ENCODE results near the gene DGKH. TPM values are rescaled to one million over a fixed set of nuclear protein-coding genes. Genes with fewer than 3 reads are reported as not detected.
"Not testable (repeated sequence)": the region's sequence is repeated elsewhere in the genome, so short reads cannot be mapped to it uniquely, and the experiment has no call there.

Gene DGKH
- total RNA-seq, 2 donors from 2014 or later, result 4.0 to 8.8 TPM

DNA sequence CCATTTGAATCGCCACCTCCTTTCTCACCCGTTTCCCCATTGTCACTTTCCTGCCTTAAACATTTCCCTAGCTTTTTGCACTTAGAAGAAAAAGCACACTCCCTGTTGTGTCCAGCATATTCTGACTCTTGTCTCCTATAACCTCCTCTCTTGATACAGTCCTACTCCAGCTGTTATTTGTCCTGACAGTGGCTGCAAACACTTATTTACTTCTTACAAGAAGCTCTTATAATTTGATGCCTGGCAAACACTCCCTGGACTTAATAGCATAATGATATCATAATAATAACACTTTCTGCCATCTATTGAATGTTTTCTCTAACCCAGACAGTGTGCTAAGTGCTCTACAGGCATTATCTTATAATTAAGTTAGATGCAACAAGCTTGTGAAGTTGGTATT, 76.6 kb downstream of the DGKH start:
- DNase-seq (no peak), ATAC-seq (no peak)
- intact Hi-C loops (cut with DNase I), result no loop called here

DNA sequence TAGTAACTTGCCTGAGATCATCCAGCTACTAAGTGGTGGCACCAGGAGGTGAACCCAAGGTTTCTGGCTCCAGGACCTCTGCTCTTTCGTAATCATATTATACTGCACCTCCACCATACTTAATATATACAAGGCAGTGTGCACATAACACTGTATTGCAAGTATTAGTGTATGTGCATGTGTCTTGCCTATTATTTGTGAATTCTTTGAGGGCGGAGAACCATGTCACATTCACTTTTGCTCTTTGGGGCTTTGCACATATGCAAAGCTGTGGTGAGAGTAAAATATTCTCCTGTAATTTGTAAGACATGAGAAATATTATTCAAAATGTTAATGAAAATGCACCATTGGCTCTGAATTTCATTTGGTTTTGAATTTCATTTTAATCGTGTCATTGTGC, 78.6 kb downstream of the DGKH start:
- DNase-seq (no peak), ATAC-seq (no peak)
- intact Hi-C loops (cut with DNase I), result no loop called here

DNA sequence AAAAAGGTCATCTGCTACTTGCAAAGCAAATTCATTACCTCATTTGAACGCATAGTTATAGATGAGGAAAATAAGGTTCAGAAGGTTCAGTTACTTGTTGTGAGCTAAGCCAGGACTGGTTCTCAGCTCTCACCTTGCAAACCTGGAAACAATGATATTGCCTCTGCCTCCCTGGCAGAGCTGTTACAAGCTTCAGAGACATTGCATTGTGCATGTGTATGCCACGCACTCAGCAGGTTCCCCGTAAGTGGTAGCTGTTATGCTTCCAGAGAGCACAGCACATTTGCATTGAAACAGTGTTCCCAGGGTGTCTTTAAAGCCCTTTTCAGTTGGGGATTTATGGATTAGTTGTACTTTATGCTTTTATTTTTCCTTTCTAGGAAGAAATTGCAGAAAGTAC, 80.6 kb downstream of the DGKH start:
- intact Hi-C loops (cut with DNase I), result no loop called here
- DNase-seq (no peak), ATAC-seq (no peak)

DNA sequence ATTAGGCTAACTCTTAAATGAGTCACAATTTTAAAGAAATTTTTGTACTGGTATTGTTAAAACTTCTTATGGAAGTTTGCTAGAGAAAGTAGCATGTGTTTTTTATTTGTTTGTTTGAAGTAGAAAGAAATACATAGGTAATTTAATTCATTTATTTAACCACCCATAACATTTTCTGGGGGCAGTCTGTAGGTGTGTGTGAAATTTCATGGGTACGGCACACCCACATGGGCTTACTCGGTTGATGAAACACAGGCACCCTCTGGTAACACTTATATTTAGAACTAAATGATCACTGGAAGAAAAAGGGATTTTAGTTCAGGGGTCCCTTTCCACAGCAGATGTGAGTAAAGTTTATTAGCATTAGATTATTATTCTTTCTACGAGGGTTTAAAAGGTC, 88.1 kb downstream of the DGKH start:
- intact Hi-C loops (cut with DNase I), result no loop called here
- no peak for ATAC-seq
- no peak for DNase-seq

DNA sequence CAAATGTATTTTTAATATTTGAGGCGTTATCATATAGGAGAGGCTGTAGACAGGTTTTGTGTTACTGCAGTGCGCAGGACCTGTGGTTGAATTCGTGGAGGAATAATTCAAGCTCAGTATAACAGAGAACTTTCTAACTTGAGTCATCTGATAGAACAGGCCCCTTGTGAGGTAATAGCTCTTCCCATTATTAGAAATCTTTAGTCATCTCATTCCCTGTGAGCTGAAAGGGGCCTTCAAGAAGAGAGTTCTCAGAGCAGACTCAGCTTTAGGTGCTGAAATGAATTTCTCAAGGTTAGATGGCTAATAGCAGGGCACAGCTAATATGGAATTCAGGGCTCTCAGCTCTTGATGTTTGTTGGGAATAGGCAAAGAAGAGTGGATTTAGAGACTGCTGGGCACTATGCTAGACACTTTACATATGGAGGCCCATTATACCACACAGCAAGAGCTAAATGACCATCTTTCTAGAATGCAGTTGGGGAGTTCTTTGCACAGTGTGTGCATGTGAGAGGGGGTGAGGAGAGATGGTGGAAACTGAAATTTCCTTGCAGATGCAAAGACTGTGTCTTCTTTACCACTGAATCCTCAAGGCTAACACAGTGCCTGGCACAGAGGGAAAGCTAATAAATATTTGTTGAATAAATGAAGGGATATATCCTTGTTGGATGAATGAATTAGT, 89.5 kb downstream of the DGKH start:
- no peak for ATAC-seq
- DNase-seq, result no peak
- intact Hi-C loops (cut with DNase I), result no loop called here

DNA sequence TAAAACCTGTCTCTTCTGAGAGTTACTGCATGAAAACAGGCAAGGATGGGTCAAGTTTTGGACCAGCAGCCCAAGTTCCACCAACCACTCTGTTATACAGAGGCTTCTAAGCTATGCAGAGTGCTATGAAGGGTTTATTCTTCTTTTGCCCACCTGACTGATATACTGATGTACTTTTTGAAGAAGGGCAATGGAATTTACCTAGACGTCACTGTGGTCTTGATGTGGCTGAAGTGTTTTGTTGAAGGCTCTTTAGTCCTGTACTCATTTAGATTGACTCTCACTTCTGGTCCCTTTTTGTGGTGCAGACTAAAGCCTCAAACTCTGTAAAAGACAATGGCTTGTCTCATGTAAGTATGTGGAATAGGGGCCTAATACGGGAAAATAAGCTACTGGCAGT, 92.0 kb downstream of the DGKH start:
- intact Hi-C loops (cut with DNase I), result no loop called here
- DNase-seq (no peak), ATAC-seq (no peak)

DNA sequence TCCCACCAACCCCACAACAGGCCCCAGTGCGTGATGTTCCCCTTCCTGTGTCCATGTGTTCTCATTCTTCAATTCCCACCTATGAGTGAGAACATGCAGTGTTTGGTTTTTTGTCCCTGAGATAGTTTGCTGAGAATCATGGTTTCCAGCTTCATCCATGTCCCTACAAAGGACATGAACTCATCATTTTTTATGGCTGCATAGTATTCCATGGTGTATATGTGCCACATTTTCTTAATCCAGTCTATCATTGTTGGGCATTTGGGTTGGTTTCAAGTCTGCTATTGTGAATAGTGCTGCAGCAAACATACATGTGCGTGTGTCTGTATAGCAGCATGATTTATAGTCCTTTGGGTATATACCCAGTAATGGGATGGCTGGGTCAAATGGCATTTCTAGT, 92.6 kb downstream of the DGKH start:
- intact Hi-C loops (cut with DNase I); ATAC-seq; DNase-seq: not testable (repeated sequence)

DNA sequence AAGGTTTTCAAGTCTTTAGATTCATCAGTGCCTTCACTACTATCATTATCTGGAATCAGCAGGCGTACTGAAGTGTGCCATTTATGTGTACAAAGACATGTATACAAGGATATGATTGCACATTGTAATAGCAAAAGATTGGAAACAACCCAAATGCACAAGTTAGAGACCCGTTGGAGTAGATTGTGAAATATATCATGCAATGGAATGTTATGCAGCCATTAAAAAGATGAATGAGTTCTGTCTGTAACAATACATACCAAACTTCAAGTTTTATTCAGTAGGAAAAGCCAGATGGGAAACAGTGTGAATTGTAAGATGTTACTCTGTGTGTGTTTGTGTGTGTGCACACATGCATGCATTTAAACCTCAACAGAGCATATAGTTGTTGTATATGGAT, 97.9 kb downstream of the DGKH start:
- ATAC-seq (no peak), DNase-seq (no peak)
- intact Hi-C loops (cut with DNase I), result no loop called here

DNA sequence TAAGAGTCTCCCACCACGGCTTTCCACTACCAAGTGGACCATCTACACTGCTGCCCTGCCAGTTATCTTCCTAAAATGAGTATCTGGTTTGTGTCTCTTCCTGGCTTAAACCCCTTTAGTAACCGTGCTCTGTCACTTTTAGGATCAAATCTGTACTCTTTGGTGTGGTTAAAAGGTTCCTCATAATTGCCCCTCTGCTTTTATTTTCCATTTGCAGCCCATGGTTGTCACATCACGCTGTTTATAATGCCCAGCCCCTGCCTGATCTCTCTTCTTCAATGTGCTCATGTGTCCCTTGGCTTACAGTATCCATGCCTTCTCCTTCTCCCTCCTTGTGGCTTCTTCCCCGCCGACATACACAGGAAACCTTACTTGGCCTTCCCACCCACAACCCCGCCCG, 100.1 kb downstream of the DGKH start:
- ATAC-seq (no peak), DNase-seq (no peak)
- intact Hi-C loops (cut with DNase I), result no loop called here

DNA sequence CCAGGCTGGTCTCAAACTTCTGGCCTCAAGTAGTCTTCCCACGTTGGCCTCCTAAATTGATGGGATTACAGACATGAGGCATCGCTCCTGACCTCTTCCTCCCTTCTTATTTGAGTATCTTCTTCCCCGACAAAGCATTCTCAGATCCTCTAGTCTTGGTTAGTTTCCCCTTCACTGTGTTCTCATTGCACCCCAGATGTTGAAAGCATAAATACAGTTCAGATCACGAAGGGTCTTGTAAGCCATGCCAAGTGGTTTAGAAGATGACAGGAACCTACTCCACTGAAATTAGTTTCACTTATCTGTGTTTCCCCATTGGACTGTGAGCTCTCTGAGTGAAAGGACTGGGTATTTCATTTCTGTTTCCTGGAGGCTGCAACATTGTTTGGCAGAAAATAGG, 100.7 kb downstream of the DGKH start:
- ATAC-seq (no peak), DNase-seq (no peak)
- intact Hi-C loops (cut with DNase I), result no loop called here

DNA sequence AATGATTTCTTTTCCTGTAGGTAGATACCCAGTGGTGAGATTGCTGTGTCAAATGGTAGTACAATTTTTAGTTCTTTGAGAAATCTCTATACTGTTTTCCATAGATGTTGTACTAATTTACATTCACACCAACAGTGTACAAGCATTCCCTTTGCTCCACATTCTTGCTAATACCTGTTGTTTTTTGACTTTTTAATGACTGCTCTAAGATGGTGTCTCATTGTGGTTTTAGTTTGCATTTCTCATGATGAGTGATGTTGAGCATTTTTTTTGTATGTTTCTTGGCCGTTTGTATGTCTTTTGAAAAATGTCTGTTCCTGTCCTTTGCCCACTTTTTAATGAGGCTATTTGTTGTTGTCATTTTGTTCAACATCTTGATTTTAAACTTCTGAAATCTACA, 103.3 kb downstream of the DGKH start:
- intact Hi-C loops (cut with DNase I), result no loop called here
- ATAC-seq, result no peak
- no peak for DNase-seq

DNA sequence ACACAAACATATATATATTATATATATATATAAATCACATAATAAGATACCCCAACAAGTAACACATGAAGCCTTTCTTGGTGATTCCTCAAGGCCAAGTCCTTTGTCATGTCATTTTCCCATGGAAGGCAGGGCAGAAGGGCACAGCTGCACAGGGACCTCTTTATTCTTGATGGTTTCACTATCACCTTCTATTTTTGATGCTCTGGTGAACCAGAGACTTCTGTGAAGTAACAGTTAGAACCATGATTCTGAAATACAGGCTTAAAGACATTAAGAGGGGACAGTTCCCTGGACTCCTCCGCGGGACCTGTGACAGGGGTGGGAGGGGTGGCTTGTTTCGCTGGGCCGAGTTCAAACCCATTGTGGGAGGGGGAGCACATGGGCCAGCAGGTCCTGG, 104.0 kb downstream of the DGKH start:
- ATAC-seq (no peak), DNase-seq (no peak)
- intact Hi-C loops (cut with DNase I), result no loop called here

DNA sequence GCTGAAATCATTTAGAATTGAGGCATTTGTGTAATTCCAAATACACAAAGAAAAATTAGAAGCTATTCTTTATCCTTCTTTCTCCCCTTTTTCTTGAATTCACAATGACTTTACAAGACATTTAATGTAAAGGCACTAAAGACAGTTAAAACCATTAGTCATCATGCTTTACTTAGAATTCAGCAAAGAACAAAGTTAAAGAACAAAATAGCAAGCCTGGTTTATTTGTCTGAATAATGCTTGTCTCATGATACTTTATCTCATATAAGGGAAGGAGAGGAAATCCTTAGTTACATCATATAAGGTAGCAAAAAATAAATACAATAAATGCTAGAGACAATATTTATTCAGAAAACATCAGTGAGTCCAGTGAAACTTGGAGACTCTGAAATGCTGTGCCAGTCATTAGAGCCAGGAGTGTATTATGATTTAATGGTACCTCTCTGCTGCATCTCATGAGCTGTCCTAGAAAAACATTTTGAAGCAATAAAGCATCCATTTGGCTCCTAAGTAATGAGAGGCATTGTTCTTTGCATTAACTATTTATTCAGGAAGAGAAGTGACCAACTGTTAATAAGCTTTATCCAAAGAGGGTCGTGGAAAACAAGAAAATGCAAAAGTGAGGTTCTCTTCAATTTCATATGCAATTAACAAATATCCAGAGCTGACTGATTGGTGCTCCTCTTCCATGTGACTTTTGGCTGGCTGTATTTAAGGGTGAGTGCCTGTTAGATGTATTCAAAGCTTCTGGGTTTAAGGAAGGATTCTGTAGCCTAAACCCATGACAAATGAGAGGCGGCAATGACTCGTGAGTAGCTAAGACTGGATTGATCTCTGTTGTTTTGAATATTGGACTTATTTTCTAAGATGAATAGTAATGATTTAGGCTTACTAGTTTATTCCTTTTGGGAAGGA, 105.0 kb downstream of the DGKH start:
- intact Hi-C loops (cut with DNase I), result no loop called here
- ATAC-seq, result no peak
- DNase-seq, result no peak

DNA sequence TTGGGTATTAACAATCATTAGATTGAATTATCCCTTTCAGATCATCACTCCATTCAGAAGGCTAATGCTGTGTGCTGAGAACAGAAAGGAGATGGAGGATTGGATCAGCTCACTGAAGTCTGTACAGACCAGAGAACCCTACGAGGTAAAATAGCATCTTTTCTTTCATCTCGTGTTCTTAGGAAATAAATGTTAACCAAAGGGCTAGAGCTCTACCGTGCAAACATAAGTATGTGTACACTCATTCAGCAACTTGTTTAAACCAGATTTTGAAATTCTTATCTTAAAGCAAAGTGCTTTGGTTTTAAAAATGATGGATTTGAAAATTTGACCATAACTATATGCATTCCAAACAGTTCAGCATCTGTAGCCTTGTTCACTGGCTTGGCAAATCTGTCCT, 106.8 kb downstream of the DGKH start:
- ATAC-seq, result no peak
- intact Hi-C loops (cut with DNase I), result no loop called here

DNA sequence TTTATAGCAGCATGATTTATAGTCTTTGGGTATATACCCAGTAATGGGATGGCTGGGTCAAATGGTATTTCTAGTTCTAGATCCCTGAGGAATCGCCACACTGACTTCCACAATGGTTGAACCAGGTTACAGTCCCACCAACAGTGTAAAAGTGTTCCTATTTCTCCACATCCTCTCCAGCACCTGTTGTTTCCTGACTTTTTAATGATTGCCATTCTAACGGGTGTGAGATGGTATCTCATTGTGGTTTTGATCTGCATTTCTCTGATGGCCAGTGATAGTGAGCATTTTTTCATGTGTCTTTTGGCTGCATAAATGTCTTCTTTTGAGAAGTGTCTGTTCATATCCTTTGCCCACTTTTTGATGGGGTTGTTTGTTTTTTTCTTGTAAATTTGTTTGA, 114.9 kb downstream of the DGKH start:
- intact Hi-C loops (cut with DNase I); DNase-seq; ATAC-seq: not testable (repeated sequence)

More for the DNA sequence above, 106.8 kb downstream of the DGKH start:
- no peak for DNase-seq

DNA sequence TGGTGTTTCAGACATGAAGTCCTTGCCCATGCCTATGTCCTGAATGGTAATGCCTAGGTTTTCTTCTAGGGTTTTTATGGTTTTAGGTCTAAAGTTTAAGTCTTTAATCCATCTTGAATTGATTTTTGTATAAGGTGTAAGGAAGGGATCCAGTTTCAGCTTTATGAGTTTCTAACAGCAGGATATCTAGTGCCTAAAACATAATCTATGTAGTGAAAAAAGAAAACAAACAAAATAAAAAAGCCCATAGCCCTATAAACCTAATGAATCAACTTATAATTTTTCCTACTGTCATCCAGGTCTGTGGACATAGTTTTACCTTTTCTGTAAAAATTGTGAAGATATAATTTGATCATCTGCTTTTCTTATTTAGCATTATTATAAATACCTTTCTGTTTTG, 115.5 kb downstream of the DGKH start:
- not testable (repeated sequence) for ATAC-seq, DNase-seq

DNA sequence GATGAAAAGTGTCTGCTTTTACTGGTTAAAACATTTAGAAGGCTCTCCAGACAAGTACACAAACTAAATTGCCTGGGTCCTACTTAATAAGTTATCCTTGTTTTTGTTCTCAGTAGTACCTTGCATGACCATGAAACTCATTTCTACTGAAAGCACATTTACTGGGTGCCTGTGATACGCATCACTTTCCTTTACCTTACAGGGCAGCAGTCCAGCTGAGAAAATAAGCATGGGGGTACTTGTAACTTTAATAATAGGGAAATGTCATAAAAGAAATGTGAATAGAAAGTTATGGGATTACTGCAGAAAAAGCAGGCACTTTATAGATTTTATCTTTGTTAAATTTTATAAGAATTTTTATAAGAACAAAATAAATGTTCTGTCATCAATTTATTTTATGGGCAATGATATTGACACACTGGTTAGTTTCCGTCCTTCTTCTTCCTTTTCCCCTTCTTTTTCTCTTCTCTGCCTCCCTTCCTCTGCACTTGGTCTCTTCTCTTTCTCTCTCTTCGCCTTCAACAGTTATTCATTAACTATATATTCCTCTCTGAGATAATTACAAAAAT, 116.2 kb downstream of the DGKH start:
- intact Hi-C loops (cut with DNase I), result no loop called here
- DNase-seq (no peak), ATAC-seq (no peak)

More for the DNA sequence above, 115.5 kb downstream of the DGKH start:
- intact Hi-C loops (cut with DNase I), result not testable (repeated sequence)

DNA sequence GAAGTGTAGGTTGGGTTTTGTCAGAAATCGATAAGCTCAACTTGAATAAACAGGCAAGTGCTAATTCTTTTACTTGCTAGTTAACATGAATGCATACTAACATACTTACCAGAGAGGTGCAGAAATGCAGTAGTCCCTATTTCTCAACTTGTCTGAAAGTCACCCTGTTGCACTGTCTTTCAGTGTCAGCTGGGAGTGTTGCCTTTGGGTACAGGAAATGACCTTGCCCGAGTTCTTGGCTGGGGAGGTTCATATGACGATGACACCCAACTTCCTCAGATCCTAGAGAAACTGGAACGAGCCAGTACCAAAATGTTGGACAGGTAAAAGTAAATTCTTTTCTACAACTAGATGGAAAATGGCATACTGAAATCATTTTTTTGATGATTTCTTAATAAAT, 120.0 kb downstream of the DGKH start:
- no peak for ATAC-seq
- intact Hi-C loops (cut with DNase I), result no loop called here

DNA sequence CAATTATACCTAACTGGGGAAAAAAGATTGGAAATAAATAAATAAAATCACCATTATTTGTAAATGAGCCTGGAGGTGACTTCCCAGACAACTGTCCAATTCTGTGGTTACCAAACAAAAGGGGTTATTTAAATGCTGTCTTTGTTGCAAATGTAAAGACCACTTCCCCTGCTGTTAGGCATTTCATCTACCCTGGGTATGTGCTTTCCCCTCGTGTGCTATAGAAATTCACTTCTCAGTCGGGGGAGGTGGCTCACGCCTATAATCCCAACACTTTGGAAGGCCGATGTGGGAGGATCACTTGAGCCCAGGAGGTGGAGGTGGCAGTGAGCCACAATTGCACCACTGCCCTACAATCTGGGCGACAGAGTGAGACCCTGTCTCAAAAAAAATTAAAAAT, 121.6 kb downstream of the DGKH start:
- DNase-seq (no peak), ATAC-seq (no peak)
- intact Hi-C loops (cut with DNase I), result no loop called here

More for the DNA sequence above, 120.0 kb downstream of the DGKH start:
- no peak for DNase-seq

DNA sequence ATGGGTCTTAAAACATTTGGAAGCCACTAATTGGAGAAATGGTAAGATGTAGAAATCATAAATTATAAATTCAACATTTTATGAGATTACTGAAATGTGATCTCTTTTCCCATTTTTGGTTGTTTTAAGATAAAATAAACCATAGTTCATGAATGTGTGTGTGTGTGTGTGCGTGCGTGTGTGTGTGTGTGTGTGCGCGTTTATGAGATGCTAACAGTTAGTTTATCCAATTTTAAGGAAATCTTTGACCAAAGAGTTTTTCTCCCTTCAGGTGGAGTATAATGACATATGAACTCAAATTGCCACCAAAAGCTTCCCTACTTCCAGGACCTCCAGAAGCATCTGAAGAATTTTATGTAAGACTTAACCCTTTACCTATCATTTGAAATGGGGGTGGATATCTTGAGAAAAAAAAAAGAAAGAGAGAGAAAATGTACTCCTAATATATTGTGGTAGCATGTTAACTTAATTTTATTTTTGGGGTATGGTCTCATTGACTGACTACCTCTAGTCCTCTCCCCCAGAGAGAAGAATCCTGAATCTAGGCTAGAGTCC, 125.4 kb downstream of the DGKH start:
- intact Hi-C loops (cut with DNase I), result no loop called here
- ATAC-seq (no peak), DNase-seq (no peak)
